SU-DHL-6 (cell line): Measurements from ENCODE around the gene RPL9.
"Not testable (repeated sequence)": the region's sequence is repeated elsewhere in the genome, so short reads cannot be mapped to it uniquely, and the experiment has no call there.

Source experiments
- H2AFZ ChIP-seq: fragments of 200-600 bp; sonication (generic); 2 replicates; pipeline ENCODE4 v1.6.1; 2014; ENCODE audit warnings: low read depth, mild to moderate bottlenecking, moderate library complexity, mixed read lengths, antibody characterized with exemption, low read length; ENCODE audit not compliant: severe bottlenecking
- H3F3A ChIP-seq: fragments of 200-600 bp; shearing (Covaris generic); 2 replicates; pipeline ENCODE4 v1.6.0; 2016; ENCODE audit warnings: antibody characterized with exemption, mild to moderate bottlenecking; ENCODE audit not compliant: insufficient read depth
- H3K27ac ChIP-seq: fragments of 200-600 bp; sonication (generic); 2 replicates; pipeline ENCODE4 v1.5.1; 2016; ENCODE audit warnings: low read depth, mild to moderate bottlenecking, low read length, moderate library complexity, mixed read lengths
- H3K27me3 ChIP-seq: fragments of 200-600 bp; sonication (generic), shearing (Covaris generic); 2 replicates; pipeline ENCODE4 v1.6.0; 2014; ENCODE audit warnings: mild to moderate bottlenecking, low read length
- H3K36me3 ChIP-seq: fragments of 200-600 bp; sonication (generic); 2 replicates; pipeline ENCODE4 v1.6.1; 2014; ENCODE audit warnings: mild to moderate bottlenecking, low read length, mixed read lengths
- H3K4me2 ChIP-seq: fragments of 300-600, 200-600 bp; shearing (Covaris generic), sonication (generic); 2 replicates; pipeline ENCODE4 v1.6.0; 2014; ENCODE audit warnings: low read length, low read depth, mild to moderate bottlenecking; ENCODE audit not compliant: poor library complexity, severe bottlenecking
- H3K4me3 ChIP-seq: fragments of 200-600 bp; sonication (generic); 2 replicates; pipeline ENCODE4 v1.5.1; 2014; ENCODE audit warnings: antibody characterized with exemption, low read length, mild to moderate bottlenecking, mixed read lengths; ENCODE audit not compliant: insufficient read depth, poor library complexity, severe bottlenecking
- H3K79me2 ChIP-seq: fragments of 200-600 bp; sonication (generic); 2 replicates; pipeline ENCODE4 v1.6.1; 2014; ENCODE audit warnings: mild to moderate bottlenecking, low read length, moderate library complexity; ENCODE audit not compliant: insufficient read depth
- H3K9ac ChIP-seq: fragments of 200-600 bp; sonication (generic); 2 replicates; pipeline ENCODE4 v1.7.0; 2014; ENCODE audit warnings: mild to moderate bottlenecking, low read length
- H3K9me2 ChIP-seq: fragments of 200-600 bp; sonication (generic); replicated peaks from 2 replicates; pipeline ENCODE4 v1.6.1; 2014; ENCODE audit warnings: low read length; ENCODE audit not compliant: insufficient read depth
- H3K9me3 ChIP-seq: fragments of 200-600 bp; sonication (generic); 2 replicates; pipeline ENCODE4 v1.6.1; 2014; ENCODE audit warnings: low read length, mixed read lengths; ENCODE audit not compliant: insufficient read depth
- H4K20me1 ChIP-seq: fragments of 200-600 bp; sonication (generic); 2 replicates; pipeline ENCODE4 v1.6.1; 2014; ENCODE audit warnings: low read depth, mild to moderate bottlenecking, antibody characterized with exemption, low read length, moderate library complexity, mixed read lengths
- EZH2phosphoT487 ChIP-seq: fragments of 200-600 bp; sonication (generic), shearing (Covaris generic); conservative IDR thresholded peaks from 2 replicates; pipeline ENCODE4 v1.6.1; 2018; ENCODE audit warnings: mild to moderate bottlenecking, antibody characterized with exemption, low read length, moderate library complexity, mixed read lengths
- TF ChIP-seq, protein P1 (sequence below): fragments of 200-600 bp; sonication (generic); IDR thresholded peaks from one replicate; pipeline ENCODE4 v1.5.1; 2017; ENCODE audit warnings: antibody characterized with exemption, mild to moderate bottlenecking, low read length, moderate library complexity; ENCODE audit not compliant: insufficient read depth, poor library complexity, severe bottlenecking

Gene RPL9

DNA sequence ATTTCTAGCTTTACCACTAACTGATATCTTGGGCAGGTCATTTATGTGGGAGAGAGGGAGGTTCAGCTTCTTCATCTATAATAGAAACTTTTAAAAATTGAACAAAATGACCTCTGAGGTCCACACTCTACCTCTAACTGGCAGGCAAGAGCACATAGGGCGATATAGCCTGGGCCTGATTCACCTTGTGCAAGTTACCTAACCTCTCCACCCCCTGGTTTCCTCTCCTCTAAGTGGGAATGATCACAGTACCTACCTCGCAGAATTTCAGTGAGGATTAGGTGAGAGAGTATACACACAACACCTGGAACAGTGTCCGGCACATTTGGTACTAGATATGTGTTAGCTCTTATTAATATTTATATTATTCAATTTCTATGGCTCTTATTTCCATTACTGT, 36.5 kb downstream of the RPL9 start:
- TF ChIP-seq, protein P1, sequence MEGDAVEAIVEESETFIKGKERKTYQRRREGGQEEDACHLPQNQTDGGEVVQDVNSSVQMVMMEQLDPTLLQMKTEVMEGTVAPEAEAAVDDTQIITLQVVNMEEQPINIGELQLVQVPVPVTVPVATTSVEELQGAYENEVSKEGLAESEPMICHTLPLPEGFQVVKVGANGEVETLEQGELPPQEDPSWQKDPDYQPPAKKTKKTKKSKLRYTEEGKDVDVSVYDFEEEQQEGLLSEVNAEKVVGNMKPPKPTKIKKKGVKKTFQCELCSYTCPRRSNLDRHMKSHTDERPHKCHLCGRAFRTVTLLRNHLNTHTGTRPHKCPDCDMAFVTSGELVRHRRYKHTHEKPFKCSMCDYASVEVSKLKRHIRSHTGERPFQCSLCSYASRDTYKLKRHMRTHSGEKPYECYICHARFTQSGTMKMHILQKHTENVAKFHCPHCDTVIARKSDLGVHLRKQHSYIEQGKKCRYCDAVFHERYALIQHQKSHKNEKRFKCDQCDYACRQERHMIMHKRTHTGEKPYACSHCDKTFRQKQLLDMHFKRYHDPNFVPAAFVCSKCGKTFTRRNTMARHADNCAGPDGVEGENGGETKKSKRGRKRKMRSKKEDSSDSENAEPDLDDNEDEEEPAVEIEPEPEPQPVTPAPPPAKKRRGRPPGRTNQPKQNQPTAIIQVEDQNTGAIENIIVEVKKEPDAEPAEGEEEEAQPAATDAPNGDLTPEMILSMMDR: no peak
- no peak for TF ChIP-seq EZH2phosphoT487
- Histone ChIP-seq H2AFZ (no peak overlapping the region), H4K20me1 (no peaks in the 10 kb centered on the region), H3K9ac (no peak overlapping the region), H3K27ac (no peak overlapping the region), H3K4me2 (no peak overlapping the region), H3K4me3 (no peak overlapping the region), H3K27me3 (no peaks in the 10 kb centered on the region), H3F3A (no peaks in the 10 kb centered on the region), H3K9me2 (no peaks in the 10 kb centered on the region), H3K36me3 (no peaks in the 10 kb centered on the region), H3K9me3 (no peaks in the 10 kb centered on the region), H3K79me2 (no peaks in the 10 kb centered on the region)

DNA sequence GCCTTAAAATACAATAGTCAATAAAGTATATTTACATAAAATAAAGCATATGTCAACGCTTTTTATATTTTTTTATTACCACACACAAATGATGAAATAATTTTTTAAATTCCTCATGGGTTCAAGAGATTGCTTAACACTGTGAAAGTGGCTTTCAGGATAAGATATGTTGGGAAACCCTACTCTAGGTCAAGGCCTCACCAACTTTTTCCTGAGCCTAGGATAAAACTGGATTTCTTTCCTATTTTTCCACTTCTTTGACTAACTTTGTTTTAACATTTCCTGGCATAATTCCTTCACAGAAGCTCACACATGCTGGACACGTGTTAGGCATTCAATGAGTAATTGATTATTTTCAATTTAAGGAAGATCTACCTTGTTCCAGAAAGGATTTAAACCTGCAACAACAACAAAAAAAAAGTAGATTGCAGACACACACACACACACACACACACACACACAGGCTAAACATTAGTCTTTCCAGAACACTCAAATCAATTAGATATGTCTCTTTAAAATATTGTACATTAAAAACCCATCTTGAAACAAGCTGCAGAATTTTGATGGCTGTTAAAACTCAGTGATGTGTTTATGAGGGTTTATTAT, 42.9 kb downstream of the RPL9 start:
- H3K4me2 ChIP-seq: no peak overlapping the region
- H3K9me2 ChIP-seq: no peaks in the 10 kb centered on the region
- no peaks in the 10 kb centered on the region for H3F3A ChIP-seq
- no peak overlapping the region for H3K27ac ChIP-seq
- H3K27me3 ChIP-seq: no peaks in the 10 kb centered on the region
- H3K9me3 ChIP-seq: no peaks in the 10 kb centered on the region
- no peaks in the 10 kb centered on the region for H3K79me2 ChIP-seq
- H3K4me3 ChIP-seq: no peak overlapping the region
- no peak overlapping the region for H2AFZ ChIP-seq
- no peak for TF ChIP-seq EZH2phosphoT487
- TF ChIP-seq, protein P1: no peak
- H4K20me1 ChIP-seq: no peaks in the 10 kb centered on the region
- no peaks in the 10 kb centered on the region for H3K36me3 ChIP-seq
- H3K9ac ChIP-seq: no peak overlapping the region

GRCh38 chr4:39411561-39411960, 47.2 kb downstream of the RPL9 start:
- H3K36me3 ChIP-seq, H3K4me2 ChIP-seq, H3K9me2 ChIP-seq, H4K20me1 ChIP-seq, H2AFZ ChIP-seq, H3F3A ChIP-seq, H3K27me3 ChIP-seq, H3K27ac ChIP-seq, H3K9ac ChIP-seq, H3K9me3 ChIP-seq, H3K4me3 ChIP-seq, H3K79me2 ChIP-seq: not testable (repeated sequence)

DNA sequence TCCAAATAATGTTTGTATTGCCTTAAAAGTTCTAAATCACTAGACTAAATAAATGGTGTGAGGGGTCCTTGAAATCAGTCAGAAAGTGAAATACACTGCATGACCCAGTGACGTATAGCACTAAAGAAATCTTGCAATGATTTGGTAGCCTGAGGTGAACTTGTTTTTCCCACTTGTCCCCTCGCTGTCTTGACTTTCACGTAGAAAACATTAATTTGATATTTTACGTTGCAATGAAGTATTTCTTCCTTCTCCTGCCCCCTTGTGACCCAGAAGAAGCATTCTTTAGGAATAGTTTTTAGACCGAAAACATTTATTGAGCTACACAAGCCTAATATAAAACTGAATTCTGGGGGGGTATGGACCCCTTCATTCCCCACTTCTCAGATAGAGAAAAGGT, 48.3 kb downstream of the RPL9 start:
- no peak overlapping the region for H3K4me2 ChIP-seq
- TF ChIP-seq, protein P1: peak; percentile 34
- TF ChIP-seq EZH2phosphoT487: no peak
- no peaks in the 10 kb centered on the region for H3K36me3 ChIP-seq
- H4K20me1 ChIP-seq: no peaks in the 10 kb centered on the region
- no peak overlapping the region for H3K4me3 ChIP-seq
- no peaks in the 10 kb centered on the region for H3K79me2 ChIP-seq
- peak overlapping the region; percentile 4 for H2AFZ ChIP-seq
- no peaks in the 10 kb centered on the region for H3K9me2 ChIP-seq
- H3F3A ChIP-seq: 0 out of 2 replicates have a peak, but pooled peaks cover 5% of the 10 kb centered on the region
- no peaks in the 10 kb centered on the region for H3K27me3 ChIP-seq
- no peak overlapping the region for H3K27ac ChIP-seq
- H3K9ac ChIP-seq: no peak overlapping the region
- no peaks in the 10 kb centered on the region for H3K9me3 ChIP-seq
